HepG2 (cell line): ENCODE measurements around the gene OAS3. TPM values are rescaled to one million over a fixed set of nuclear protein-coding genes. Genes with fewer than 3 reads are reported as not detected.

Experiments
- CBFB ChIP-seq: sonication (generic); formaldehyde crosslinking; IDR thresholded peaks from 2 replicates; pipeline ENCODE4 v1.4.0; 2020; ENCODE audit warnings: missing genetic modification reagents
- GATA4 ChIP-seq: sonication (generic); IDR thresholded peaks from 2 replicates; pipeline ENCODE4 v1.6.1; 2016; ENCODE audit warnings: antibody characterized with exemption, low read depth, borderline replicate concordance
- HDAC2 ChIP-seq: sonication (generic); formaldehyde crosslinking; IDR thresholded peaks from 2 replicates; pipeline ENCODE4 v1.4.0; 2020; ENCODE audit warnings: missing genetic modification reagents
- IRF2 ChIP-seq: IDR thresholded peaks from 2 replicates; pipeline ENCODE4 v1.6.1; 2018; ENCODE audit warnings: missing genetic modification reagents, missing compliant biosample characterization
- IRX3 ChIP-seq: sonication (generic); formaldehyde crosslinking; IDR thresholded peaks from 2 replicates; pipeline ENCODE4 v1.8.1; 2023; ENCODE audit warnings: mild to moderate bottlenecking, low read depth, missing genetic modification reagents, borderline replicate concordance
- MIXL1 ChIP-seq: IDR thresholded peaks from 2 replicates; pipeline ENCODE4 v1.6.1; 2016
- RARG ChIP-seq: sonication (generic); formaldehyde crosslinking; IDR thresholded peaks from 2 replicates; pipeline ENCODE4 v1.4.0; 2020; ENCODE audit warnings: low read depth, mild to moderate bottlenecking, missing genetic modification reagents
- RBM22 ChIP-seq: fragments of 200-400 bp; formaldehyde crosslinking; optimal IDR thresholded peaks from 2 replicates; pipeline ENCODE3; 2017; ENCODE audit warnings: mild to moderate bottlenecking, low read length, moderate library complexity
- REPIN1 ChIP-seq: sonication (generic); formaldehyde crosslinking; IDR thresholded peaks from 2 replicates; pipeline ENCODE4 v1.8.0; 2022; ENCODE audit warnings: missing genetic modification reagents, low read depth, mild to moderate bottlenecking, borderline replicate concordance
- THYN1 ChIP-seq: sonication (generic); formaldehyde crosslinking; IDR thresholded peaks from 2 replicates; pipeline ENCODE4 v1.8.1; 2023; ENCODE audit warnings: low read depth, mild to moderate bottlenecking, moderate library complexity, missing genetic modification reagents, borderline replicate concordance
- YEATS4 ChIP-seq: sonication (generic); formaldehyde crosslinking; IDR thresholded peaks from 2 replicates; pipeline ENCODE4 v1.4.0; 2020; ENCODE audit warnings: missing genetic modification reagents, borderline replicate concordance
- ZBTB3 ChIP-seq: sonication (generic); formaldehyde crosslinking; IDR thresholded peaks from 2 replicates; pipeline ENCODE4 v1.4.0; 2020; ENCODE audit warnings: low read depth, mild to moderate bottlenecking, moderate library complexity, missing genetic modification reagents, borderline replicate concordance
- ZNF101 ChIP-seq: sonication (generic); formaldehyde crosslinking; IDR thresholded peaks from 2 replicates; pipeline ENCODE4 v1.4.0; 2020; ENCODE audit warnings: mild to moderate bottlenecking, low read depth, missing genetic modification reagents, borderline replicate concordance
- ZNF224 ChIP-seq: sonication (generic); formaldehyde crosslinking; IDR thresholded peaks from 2 replicates; pipeline ENCODE4 v1.5.0; 2020; ENCODE audit warnings: mild to moderate bottlenecking, missing genetic modification reagents
- ZNF75D ChIP-seq: sonication (generic); formaldehyde crosslinking; IDR thresholded peaks from 2 replicates; pipeline ENCODE4 v1.8.1; 2023; ENCODE audit warnings: missing genetic modification reagents, mild to moderate bottlenecking, borderline replicate concordance
- ZNF776 ChIP-seq: sonication (generic); formaldehyde crosslinking; IDR thresholded peaks from 2 replicates; pipeline ENCODE4 v1.4.0; 2020; ENCODE audit warnings: mild to moderate bottlenecking, missing genetic modification reagents
- ZNF790 ChIP-seq: sonication (generic); formaldehyde crosslinking; IDR thresholded peaks from 2 replicates; pipeline ENCODE4 v1.8.0; 2022; ENCODE audit warnings: missing genetic modification reagents, mild to moderate bottlenecking, borderline replicate concordance
- polyA plus RNA-seq, 8 experiments: library from polyadenylated mRNA; depleted of rRNA in 3 of 8; stranded (reverse) in 7 of 8; unstranded in 1 of 8; fragments of >200 nt; fragmentation: Illumina TruSeq in 4 of 8; extraction: Trizol in 4 of 8; gene quantifications; 2 replicates each; pipeline versions ENCODE4 v1.2.1 to v1.2.3, GENCODE V29; 2011 to 2016; ENCODE audit warnings: low read depth in 4 of 8, missing spikeins in 1 of 8, mixed read lengths in 1 of 8; ENCODE audit not compliant: insufficient read depth in 1 of 8
- total RNA-seq, 5 experiments: library from RNA; depleted of rRNA; stranded (reverse); fragments of >200 nt; fragmentation: Illumina TruSeq; extraction: Trizol; gene quantifications; 2 replicates each; pipeline ENCODE4 v1.2.3, GENCODE V29; 2016; ENCODE audit warnings: low read depth in 1 of 5
- TF ChIP-seq, protein P1 (sequence below): sonication (generic); formaldehyde crosslinking; IDR thresholded peaks from 2 replicates; pipeline ENCODE4 v1.8.1; 2023; ENCODE audit warnings: mild to moderate bottlenecking, moderate library complexity, missing genetic modification reagents
- TF ChIP-seq, protein P2 (sequence below): sonication (generic); formaldehyde crosslinking; IDR thresholded peaks from 2 replicates; pipeline ENCODE4 v1.5.1; 2020; ENCODE audit warnings: missing genetic modification reagents, mild to moderate bottlenecking, borderline replicate concordance
- TF ChIP-seq, protein P3 (sequence below): sonication (generic); formaldehyde crosslinking; IDR thresholded peaks from 2 replicates; pipeline ENCODE4 v1.4.0; 2020; ENCODE audit warnings: missing genetic modification reagents, mild to moderate bottlenecking, borderline replicate concordance
- TF ChIP-seq, protein P4 (sequence below): sonication (generic); formaldehyde crosslinking; IDR thresholded peaks from 2 replicates; pipeline ENCODE4 v1.8.0; 2022; ENCODE audit warnings: missing genetic modification reagents, mild to moderate bottlenecking, borderline replicate concordance
- TF ChIP-seq, protein P5 (sequence below): sonication (generic); formaldehyde crosslinking; IDR thresholded peaks from 2 replicates; pipeline ENCODE4 v1.4.0; 2020; ENCODE audit warnings: missing genetic modification reagents

OAS3 gene
- total and polyA plus RNA-seq, 2 of the 13 experiments (the other 11 are each of a cell fraction or from before 2014, with no cell fraction given) = 4.8 to 10.5 TPM

DNA sequence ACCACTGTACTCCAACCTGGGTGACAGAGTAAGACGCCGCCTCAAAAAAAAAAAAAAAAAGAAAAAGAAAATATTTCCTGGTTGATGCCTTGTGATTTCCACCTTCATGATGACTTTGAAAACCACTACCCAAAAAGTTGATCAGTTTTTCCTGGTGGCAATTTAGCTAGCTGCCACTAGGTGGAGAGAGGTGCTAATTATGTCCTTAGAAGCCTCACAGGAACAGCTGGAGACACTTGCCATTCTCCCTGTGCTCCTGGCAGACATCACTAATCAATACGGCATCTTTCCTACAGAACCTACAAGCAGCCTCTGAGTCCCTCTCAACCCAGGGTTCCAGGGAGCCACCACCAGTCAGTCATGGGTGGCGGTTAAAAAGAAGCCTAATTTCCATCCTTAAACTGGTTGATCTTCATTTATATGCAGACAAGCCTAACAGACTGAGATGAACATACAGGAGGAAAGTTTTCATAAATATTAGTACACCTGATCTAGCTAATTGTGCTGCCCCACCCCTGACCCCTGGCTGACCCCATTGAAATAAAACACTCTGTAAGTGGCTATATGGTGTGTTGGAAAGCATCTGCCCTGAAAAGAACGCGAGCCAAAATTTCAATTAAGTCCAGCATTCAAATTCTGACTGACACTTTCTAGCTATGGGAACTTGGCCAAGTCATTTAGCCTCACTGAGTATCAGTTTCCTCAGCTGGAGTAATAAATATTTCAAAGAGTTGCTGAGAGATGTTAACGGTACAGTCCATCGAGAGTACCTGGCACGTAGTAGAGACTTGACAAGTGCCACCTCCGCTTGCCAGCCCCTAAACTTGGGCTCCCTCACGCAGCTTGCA lies 37.8 kb upstream of the OAS3 start (continued):
- no peak for TF ChIP-seq GATA4
- TF ChIP-seq ZNF776 = no peak
- TF ChIP-seq ZNF101 = no peak
- TF ChIP-seq, protein P1, sequence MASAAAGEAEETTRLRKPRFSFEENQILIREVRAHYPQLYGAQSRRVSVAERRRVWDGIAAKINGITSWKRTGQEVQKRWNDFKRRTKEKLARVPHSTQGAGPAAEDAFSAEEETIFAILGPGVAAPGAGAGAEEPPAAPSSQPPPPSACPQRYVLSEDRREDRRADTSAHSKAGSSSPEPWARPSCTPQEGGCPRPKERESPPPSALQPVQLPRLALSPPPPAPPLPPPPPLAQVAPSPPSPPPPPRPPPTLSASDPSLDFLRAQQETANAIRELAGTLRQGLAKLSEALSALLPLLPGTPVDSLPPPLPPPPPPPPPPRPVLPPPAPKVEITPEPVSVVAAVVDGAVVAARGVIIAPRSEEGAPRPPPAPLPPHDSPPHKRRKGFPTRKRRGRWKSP (CRISPR knock-in tag) = no peak
- TF ChIP-seq ZBTB3 = no peak
- no peak for TF ChIP-seq RARG (CRISPR knock-in tag)
- TF ChIP-seq CBFB (CRISPR knock-in tag) = no peak
- no peak for TF ChIP-seq REPIN1 (CRISPR knock-in tag)
- TF ChIP-seq, protein P2, sequence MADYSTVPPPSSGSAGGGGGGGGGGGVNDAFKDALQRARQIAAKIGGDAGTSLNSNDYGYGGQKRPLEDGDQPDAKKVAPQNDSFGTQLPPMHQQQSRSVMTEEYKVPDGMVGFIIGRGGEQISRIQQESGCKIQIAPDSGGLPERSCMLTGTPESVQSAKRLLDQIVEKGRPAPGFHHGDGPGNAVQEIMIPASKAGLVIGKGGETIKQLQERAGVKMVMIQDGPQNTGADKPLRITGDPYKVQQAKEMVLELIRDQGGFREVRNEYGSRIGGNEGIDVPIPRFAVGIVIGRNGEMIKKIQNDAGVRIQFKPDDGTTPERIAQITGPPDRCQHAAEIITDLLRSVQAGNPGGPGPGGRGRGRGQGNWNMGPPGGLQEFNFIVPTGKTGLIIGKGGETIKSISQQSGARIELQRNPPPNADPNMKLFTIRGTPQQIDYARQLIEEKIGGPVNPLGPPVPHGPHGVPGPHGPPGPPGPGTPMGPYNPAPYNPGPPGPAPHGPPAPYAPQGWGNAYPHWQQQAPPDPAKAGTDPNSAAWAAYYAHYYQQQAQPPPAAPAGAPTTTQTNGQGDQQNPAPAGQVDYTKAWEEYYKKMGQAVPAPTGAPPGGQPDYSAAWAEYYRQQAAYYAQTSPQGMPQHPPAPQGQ (CRISPR knock-in tag) = no peak
- no peak for TF ChIP-seq YEATS4 (CRISPR knock-in tag)
- TF ChIP-seq, protein P3, sequence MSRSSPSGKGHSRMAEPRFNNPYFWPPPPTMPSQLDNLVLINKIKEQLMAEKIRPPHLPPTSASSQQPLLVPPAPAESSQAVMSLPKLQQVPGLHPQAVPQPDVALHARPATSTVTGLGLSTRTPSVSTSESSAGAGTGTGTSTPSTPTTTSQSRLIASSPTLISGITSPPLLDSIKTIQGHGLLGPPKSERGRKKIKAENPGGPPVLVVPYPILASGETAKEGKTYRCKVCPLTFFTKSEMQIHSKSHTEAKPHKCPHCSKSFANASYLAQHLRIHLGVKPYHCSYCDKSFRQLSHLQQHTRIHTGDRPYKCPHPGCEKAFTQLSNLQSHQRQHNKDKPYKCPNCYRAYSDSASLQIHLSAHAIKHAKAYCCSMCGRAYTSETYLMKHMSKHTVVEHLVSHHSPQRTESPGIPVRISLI = no peak
- peak; percentile 89 for TF ChIP-seq MIXL1 (CRISPR knock-in tag)
- 0 out of 2 replicates have a peak, but pooled peaks have one; percentile 39 for TF ChIP-seq IRF2 (CRISPR knock-in tag)
- no peak for TF ChIP-seq RBM22
- TF ChIP-seq ZNF224 (CRISPR knock-in tag) = no peak
- TF ChIP-seq, protein P4, sequence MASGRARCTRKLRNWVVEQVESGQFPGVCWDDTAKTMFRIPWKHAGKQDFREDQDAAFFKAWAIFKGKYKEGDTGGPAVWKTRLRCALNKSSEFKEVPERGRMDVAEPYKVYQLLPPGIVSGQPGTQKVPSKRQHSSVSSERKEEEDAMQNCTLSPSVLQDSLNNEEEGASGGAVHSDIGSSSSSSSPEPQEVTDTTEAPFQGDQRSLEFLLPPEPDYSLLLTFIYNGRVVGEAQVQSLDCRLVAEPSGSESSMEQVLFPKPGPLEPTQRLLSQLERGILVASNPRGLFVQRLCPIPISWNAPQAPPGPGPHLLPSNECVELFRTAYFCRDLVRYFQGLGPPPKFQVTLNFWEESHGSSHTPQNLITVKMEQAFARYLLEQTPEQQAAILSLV (CRISPR knock-in tag) = no peak
- TF ChIP-seq IRX3 (CRISPR knock-in tag) = no peak
- TF ChIP-seq ZNF75D = no peak
- no peak for TF ChIP-seq THYN1
- no peak for TF ChIP-seq ZNF790 (CRISPR knock-in tag)
- TF ChIP-seq, protein P5, sequence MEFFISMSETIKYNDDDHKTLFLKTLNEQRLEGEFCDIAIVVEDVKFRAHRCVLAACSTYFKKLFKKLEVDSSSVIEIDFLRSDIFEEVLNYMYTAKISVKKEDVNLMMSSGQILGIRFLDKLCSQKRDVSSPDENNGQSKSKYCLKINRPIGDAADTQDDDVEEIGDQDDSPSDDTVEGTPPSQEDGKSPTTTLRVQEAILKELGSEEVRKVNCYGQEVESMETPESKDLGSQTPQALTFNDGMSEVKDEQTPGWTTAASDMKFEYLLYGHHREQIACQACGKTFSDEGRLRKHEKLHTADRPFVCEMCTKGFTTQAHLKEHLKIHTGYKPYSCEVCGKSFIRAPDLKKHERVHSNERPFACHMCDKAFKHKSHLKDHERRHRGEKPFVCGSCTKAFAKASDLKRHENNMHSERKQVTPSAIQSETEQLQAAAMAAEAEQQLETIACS (CRISPR knock-in tag) = no peak
- TF ChIP-seq HDAC2 (CRISPR knock-in tag) = no peak
